ENCODE results near the gene PCSK7.

DNA sequence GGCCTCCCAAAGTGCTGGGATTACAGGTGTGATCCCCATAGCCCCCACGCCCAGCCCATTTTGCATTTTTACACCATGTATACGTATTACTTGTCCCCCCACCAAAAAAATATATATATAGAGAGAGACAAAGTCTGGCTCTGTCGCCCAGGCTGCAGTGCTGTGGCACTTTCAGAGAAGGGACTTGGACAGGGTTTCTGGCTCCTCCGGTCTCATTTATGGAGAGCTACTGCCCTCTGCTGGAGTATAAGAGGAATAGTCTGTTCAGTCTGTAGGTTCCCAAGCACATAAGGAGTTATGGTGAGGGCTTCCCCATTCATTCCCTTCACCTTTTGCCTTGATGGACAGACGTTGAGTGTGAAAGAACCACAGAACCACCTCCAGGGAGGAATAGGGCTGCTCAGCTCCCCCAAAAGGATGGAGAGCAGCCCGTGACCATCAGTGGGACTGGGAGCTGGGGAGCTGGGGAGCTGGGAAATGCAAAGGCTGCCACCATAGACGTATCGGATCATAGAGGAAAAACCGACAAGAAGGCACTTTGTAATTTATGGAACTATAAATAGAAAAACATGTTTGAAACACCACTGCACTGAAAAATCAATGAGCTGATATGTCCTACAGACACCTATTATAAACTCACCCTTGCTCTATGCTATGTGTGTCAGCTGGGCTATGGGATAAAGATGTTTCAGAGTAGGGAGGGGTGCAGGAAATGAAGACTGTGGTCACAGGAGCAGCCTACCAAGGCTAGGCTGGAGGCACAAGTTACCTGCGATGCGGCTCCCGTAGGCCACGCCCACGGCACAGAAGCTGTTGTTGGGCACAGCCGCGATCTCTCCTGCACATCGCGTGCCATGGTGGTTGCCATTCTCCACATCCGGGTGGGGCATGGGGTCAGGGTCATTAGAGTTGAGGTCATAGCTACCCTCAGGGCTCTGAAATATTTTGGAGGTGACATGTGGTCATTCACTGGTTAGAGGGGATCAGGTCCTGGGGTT is 5.2 kb downstream of the PCSK7 start:
- TF ChIP-seq, protein P1, sequence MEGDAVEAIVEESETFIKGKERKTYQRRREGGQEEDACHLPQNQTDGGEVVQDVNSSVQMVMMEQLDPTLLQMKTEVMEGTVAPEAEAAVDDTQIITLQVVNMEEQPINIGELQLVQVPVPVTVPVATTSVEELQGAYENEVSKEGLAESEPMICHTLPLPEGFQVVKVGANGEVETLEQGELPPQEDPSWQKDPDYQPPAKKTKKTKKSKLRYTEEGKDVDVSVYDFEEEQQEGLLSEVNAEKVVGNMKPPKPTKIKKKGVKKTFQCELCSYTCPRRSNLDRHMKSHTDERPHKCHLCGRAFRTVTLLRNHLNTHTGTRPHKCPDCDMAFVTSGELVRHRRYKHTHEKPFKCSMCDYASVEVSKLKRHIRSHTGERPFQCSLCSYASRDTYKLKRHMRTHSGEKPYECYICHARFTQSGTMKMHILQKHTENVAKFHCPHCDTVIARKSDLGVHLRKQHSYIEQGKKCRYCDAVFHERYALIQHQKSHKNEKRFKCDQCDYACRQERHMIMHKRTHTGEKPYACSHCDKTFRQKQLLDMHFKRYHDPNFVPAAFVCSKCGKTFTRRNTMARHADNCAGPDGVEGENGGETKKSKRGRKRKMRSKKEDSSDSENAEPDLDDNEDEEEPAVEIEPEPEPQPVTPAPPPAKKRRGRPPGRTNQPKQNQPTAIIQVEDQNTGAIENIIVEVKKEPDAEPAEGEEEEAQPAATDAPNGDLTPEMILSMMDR (IDR thresholded peaks at IDR 0.05; ENCODE audit: borderline replicate concordance, extremely low read depth, low read length, poor library complexity, severe bottlenecking) = peak; percentile 89
- no peak for TF ChIP-seq EZH2 (IDR thresholded peaks at IDR 0.05; ENCODE audit: borderline replicate concordance, low read depth, low read length, severe bottlenecking)

All from DND-41 (cell line).